ENCODE results near the gene EYS.

DNA sequence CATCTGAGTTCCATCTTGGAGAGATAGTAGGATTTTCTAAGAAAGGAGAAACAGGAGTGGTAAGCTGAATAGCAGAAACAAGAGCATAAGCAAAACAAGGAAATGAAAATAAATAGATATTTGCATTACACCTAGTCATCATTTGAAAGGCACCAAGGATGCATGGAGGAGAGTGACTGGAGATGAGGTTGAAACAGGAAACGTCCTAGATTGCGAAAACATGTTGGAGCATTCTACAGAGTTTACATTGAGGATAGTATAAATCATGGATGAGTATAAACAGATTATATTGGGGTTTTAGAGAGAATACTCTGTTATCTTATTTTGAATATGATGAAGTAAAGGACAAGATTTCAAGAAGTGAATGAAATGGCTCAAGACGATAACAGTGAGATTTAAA lies 507.3 kb downstream of the EYS start:
- TF ChIP-seq, protein P1, sequence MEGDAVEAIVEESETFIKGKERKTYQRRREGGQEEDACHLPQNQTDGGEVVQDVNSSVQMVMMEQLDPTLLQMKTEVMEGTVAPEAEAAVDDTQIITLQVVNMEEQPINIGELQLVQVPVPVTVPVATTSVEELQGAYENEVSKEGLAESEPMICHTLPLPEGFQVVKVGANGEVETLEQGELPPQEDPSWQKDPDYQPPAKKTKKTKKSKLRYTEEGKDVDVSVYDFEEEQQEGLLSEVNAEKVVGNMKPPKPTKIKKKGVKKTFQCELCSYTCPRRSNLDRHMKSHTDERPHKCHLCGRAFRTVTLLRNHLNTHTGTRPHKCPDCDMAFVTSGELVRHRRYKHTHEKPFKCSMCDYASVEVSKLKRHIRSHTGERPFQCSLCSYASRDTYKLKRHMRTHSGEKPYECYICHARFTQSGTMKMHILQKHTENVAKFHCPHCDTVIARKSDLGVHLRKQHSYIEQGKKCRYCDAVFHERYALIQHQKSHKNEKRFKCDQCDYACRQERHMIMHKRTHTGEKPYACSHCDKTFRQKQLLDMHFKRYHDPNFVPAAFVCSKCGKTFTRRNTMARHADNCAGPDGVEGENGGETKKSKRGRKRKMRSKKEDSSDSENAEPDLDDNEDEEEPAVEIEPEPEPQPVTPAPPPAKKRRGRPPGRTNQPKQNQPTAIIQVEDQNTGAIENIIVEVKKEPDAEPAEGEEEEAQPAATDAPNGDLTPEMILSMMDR (IDR thresholded peaks at IDR 0.05): no peak
- TF ChIP-seq POLR2AphosphoS5 (IDR thresholded peaks at IDR 0.05; ENCODE audit: low read depth, low read length): no peak
- no peak for TF ChIP-seq CHD2 (IDR thresholded peaks at IDR 0.05; ENCODE audit: low read length, partially characterized antibody)
- TF ChIP-seq YY1 (IDR thresholded peaks at IDR 0.05; ENCODE audit: low read depth): no peak
- no peak for TF ChIP-seq RAD21 (IDR thresholded peaks at IDR 0.05; ENCODE audit: low read length)
- no peak for TF ChIP-seq FOSL2 (IDR thresholded peaks at IDR 0.05; ENCODE audit: borderline replicate concordance, low read depth)

All from SK-N-SH (cell line).